ENCODE measurements around the gene HSP90AA1.
"Not testable (repeated sequence)": the region's sequence is repeated elsewhere in the genome, so short reads cannot be mapped to it uniquely, and the experiment has no call there.

Gene HSP90AA1

GRCh38 chr14:102085948-102086708, 716 bp downstream of the HSP90AA1 start:
- Histone ChIP-seq H3K27ac (peak overlapping the region; percentile 90), H3K9ac (peak overlapping the region; percentile 23), H3K36me3 (ENCODE audit: control insufficient read depth, insufficient read depth, low read length) (no peaks in the 10 kb centered on the region), H3K9me3 (ENCODE audit: control insufficient read depth, low read length) (no peaks in the 10 kb centered on the region), H3K79me2 (peaks cover 14% of the 10 kb centered on the region), H3K4me2 (ENCODE audit: low read length) (peak overlapping the region; percentile 84), H3K27me3 (ENCODE audit: control insufficient read depth, insufficient read depth, low read length) (no peaks in the 10 kb centered on the region), H2AFZ (no peak overlapping the region), H3K4me3 (ENCODE audit: low read depth, low read length) (peak overlapping the region; percentile 81), H3K4me1 (peaks cover 33% of the 10 kb centered on the region)
- no peak for TF ChIP-seq CTCF (IDR thresholded peaks at IDR 0.05)

GRCh38 chr14:102085488-102085887, 1.4 kb downstream of the HSP90AA1 start:
- Histone ChIP-seq H2AFZ (no peak overlapping the region), H3K9ac (no peak overlapping the region), H3K4me1 (peaks cover 33% of the 10 kb centered on the region), H3K27me3 (ENCODE audit: control insufficient read depth, insufficient read depth, low read length) (no peaks in the 10 kb centered on the region), H3K79me2 (peaks cover 14% of the 10 kb centered on the region), H3K4me3 (ENCODE audit: low read depth, low read length) (peak overlapping the region; percentile 81), H3K27ac (no peak overlapping the region), H3K36me3 (ENCODE audit: control insufficient read depth, insufficient read depth, low read length) (no peaks in the 10 kb centered on the region), H3K9me3 (ENCODE audit: control insufficient read depth, low read length) (no peaks in the 10 kb centered on the region), H3K4me2 (ENCODE audit: low read length) (peak overlapping the region; percentile 84)
- TF ChIP-seq CTCF (IDR thresholded peaks at IDR 0.05): no peak

- no peak overlapping the region for H2AFZ ChIP-seq
- H3K27me3 ChIP-seq (ENCODE audit: control insufficient read depth, insufficient read depth, low read length): no peaks in the 10 kb centered on the region
- no peak overlapping the region for H3K4me2 ChIP-seq (ENCODE audit: low read length)
- H3K9ac ChIP-seq: no peak overlapping the region
- peaks cover 33% of the 10 kb centered on the region for H3K4me1 ChIP-seq
- H3K27ac ChIP-seq: no peak overlapping the region
- no peaks in the 10 kb centered on the region for H3K36me3 ChIP-seq (ENCODE audit: control insufficient read depth, insufficient read depth, low read length)
- H3K79me2 ChIP-seq: peaks cover 14% of the 10 kb centered on the region
- no peaks in the 10 kb centered on the region for H3K9me3 ChIP-seq (ENCODE audit: control insufficient read depth, low read length)
- peak overlapping the region; percentile 81 for H3K4me3 ChIP-seq (ENCODE audit: low read depth, low read length)
- no peak for TF ChIP-seq CTCF (IDR thresholded peaks at IDR 0.05)
Observed at GRCh38 chr14:102084931-102085330, 1.9 kb downstream of the HSP90AA1 start.

DNA sequence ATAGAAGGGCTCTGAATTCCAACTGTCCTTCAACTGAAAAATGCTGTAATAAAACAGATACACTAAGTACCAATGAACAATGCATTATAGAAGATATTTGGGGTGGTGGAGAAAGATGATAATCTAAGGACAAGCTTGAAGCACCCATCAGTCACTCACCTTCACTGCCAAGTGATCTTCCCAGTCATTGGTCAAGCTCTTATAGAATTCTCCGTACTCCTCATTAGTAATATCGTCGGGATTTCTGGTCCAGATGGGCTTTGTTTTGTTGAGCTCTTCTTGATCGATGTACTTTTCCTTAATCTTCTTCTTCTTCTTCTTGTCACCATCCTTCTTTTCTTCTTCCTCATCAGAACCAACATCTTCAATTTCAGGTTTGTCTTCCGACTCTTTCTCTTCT, 2.3 kb downstream of the HSP90AA1 start:
- not testable (repeated sequence) for H3K4me3 ChIP-seq (ENCODE audit: low read depth, low read length); H3K36me3 ChIP-seq (ENCODE audit: control insufficient read depth, insufficient read depth, low read length); H3K9me3 ChIP-seq (ENCODE audit: control insufficient read depth, low read length); H3K4me2 ChIP-seq (ENCODE audit: low read length); H3K27me3 ChIP-seq (ENCODE audit: control insufficient read depth, insufficient read depth, low read length); H3K27ac ChIP-seq; H2AFZ ChIP-seq; H3K9ac ChIP-seq
- Histone ChIP-seq H3K79me2 (peaks cover 14% of the 10 kb centered on the region), H3K4me1 (peaks cover 33% of the 10 kb centered on the region)

DNA sequence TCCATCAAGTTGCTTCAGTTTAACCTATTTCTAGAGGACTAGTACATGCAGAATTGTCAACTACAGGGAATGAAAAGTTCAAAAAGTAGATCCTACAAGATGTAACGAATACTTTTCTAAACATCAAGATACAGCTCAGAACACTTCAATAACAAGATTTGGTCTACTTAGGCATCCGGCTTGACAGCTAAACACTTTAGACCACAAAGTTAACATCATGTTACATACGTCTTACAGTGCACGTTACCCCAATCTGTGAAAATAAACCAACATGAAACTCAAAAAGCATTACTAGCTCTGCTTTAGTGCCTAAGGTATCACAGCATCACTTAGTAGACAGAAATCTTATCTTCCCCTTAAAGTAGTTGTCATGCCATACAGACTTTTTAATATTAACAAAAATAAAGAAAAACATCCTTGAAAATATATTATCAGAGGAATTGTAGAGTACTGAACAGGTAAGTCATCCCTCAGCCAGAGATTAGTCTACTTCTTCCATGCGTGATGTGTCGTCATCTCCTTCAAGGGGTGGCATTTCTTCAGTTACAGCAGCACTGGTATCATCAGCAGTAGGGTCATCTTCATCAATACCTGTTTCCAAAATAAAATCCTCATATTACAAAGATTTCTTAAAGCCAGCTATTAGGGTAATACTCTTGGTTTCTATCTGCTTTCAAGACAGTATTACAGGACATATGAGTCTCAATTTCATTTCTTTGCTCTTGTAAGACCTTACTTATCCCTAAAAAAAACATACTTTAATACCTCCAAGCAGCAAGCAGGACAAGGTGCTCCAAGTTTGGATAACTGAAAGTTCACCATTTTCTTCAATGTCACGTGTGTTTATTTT, 5.4 kb downstream of the HSP90AA1 start:
- Histone ChIP-seq H2AFZ (no peak overlapping the region), H3K27ac (no peak overlapping the region), H3K9me3 (ENCODE audit: control insufficient read depth, low read length) (no peaks in the 10 kb centered on the region), H3K4me1 (peaks cover 33% of the 10 kb centered on the region), H3K79me2 (peaks cover 14% of the 10 kb centered on the region), H3K4me2 (ENCODE audit: low read length) (no peak overlapping the region), H3K4me3 (ENCODE audit: low read depth, low read length) (no peak overlapping the region), H3K9ac (no peak overlapping the region), H3K27me3 (ENCODE audit: control insufficient read depth, insufficient read depth, low read length) (no peaks in the 10 kb centered on the region), H3K36me3 (ENCODE audit: control insufficient read depth, insufficient read depth, low read length) (no peaks in the 10 kb centered on the region)
- TF ChIP-seq CTCF (IDR thresholded peaks at IDR 0.05): no peak
